Measurements from ENCODE around the gene IVL. TPM values are rescaled to one million over a fixed set of nuclear protein-coding genes. Genes with fewer than 3 reads are reported as not detected.

Gene IVL
- total and polyA plus RNA-seq, 2 donors (not counting 3 experiments of a cell fraction or from before 2014, with no cell fraction given): not detected

GRCh38 chr1:152886758-152887409 is 21.5 kb upstream of the IVL start:
- no peaks in the 10 kb centered on the region for H3K27me3 ChIP-seq (ENCODE audit: control insufficient read depth in 2 of 2, insufficient read depth in 2 of 2, low read length in 2 of 2)
- no peaks in the 10 kb centered on the region for H3K36me3 ChIP-seq (ENCODE audit: control insufficient read depth in 2 of 2, extremely low read depth in 1 of 2, insufficient read depth in 2 of 2, low read length in 2 of 2)
- H3K9ac ChIP-seq (replicated peaks; ENCODE audit: extremely low read depth, insufficient read depth, low read length): no peak overlapping the region
- H3K27ac ChIP-seq (ENCODE audit: insufficient read depth, low read depth, low read length): no peak overlapping the region
- FAIRE-seq (no peak), DNase-seq (ENCODE audit: low read depth, low spot score) (no peak)
- BruUV-seq (replicated peaks): no TSS peak
- H3K9me3 ChIP-seq (replicated peaks; ENCODE audit: control insufficient read depth, insufficient read depth, low read length): no peaks in the 10 kb centered on the region
- ChIA-PET POLR2A (no interaction called here), CTCF (interaction anchor here (1.5 kb wide), 1 partner anchor 16 kb away, joined by 4 read pairs; no protein-coding TSS in a partner anchor)
- no peak overlapping the region for H3K4me3 ChIP-seq (replicated peaks in 1 of 3; ENCODE audit: insufficient read depth in 1 of 3, low read depth in 1 of 3, low read length in 3 of 3)
- no peak for TF ChIP-seq POLR2AphosphoS5 (IDR thresholded peaks at IDR 0.05; ENCODE audit: insufficient read depth, low read depth, low read length)
- no peak for TF ChIP-seq MAX (IDR thresholded peaks at IDR 0.05; ENCODE audit: insufficient read depth, insufficient read length)
- no peak for TF ChIP-seq POLR2A (IDR thresholded peaks at IDR 0.05; ENCODE audit: low read depth, low read length)
- TF ChIP-seq EZH2 (IDR thresholded peaks at IDR 0.05; ENCODE audit: borderline replicate concordance, low read depth, low read length, severe bottlenecking): no peak
- no peak for TF ChIP-seq JUN (IDR thresholded peaks at IDR 0.05; ENCODE audit: borderline replicate concordance, insufficient read depth, insufficient read length, low read depth)
- intact Hi-C loops (cut with micrococcal nuclease): no loop called here
- H3K9me1 ChIP-seq (replicated peaks; ENCODE audit: control insufficient read depth, extremely low read depth, insufficient read depth, low read length): no peaks in the 10 kb centered on the region
- H3K4me1 ChIP-seq (ENCODE audit: control insufficient read depth, extremely low read depth, insufficient read depth, low read length): no peaks in the 10 kb centered on the region
- no peak overlapping the region for H3K4me2 ChIP-seq (ENCODE audit: insufficient read depth, low read length)
- dilution Hi-C loops (cut with MboI; ENCODE audit: extremely low pct_ligation_motif_present, low sequenced_read_pairs): no loop called here
- H2AFZ ChIP-seq (ENCODE audit: low read depth, low read length): no peak overlapping the region
- no peaks in the 10 kb centered on the region for H3K79me2 ChIP-seq (ENCODE audit: control insufficient read depth, insufficient read depth, low read length)
- no peaks in the 10 kb centered on the region for H4K20me1 ChIP-seq (replicated peaks; ENCODE audit: control insufficient read depth, extremely low read depth, insufficient read depth, low read length)

GRCh38 chr1:152888126-152888525 is 20.2 kb upstream of the IVL start:
- Histone ChIP-seq H3K4me3 (replicated peaks in 1 of 3; ENCODE audit: insufficient read depth in 1 of 3, low read depth in 1 of 3, low read length in 3 of 3) (no peak overlapping the region), H3K9me3 (replicated peaks; ENCODE audit: control insufficient read depth, insufficient read depth, low read length) (no peaks in the 10 kb centered on the region), H3K9ac (replicated peaks; ENCODE audit: extremely low read depth, insufficient read depth, low read length) (no peak overlapping the region), H3K79me2 (ENCODE audit: control insufficient read depth, insufficient read depth, low read length) (no peaks in the 10 kb centered on the region), H3K4me2 (ENCODE audit: insufficient read depth, low read length) (no peak overlapping the region), H4K20me1 (replicated peaks; ENCODE audit: control insufficient read depth, extremely low read depth, insufficient read depth, low read length) (no peaks in the 10 kb centered on the region), H3K9me1 (replicated peaks; ENCODE audit: control insufficient read depth, extremely low read depth, insufficient read depth, low read length) (no peaks in the 10 kb centered on the region), H2AFZ (ENCODE audit: low read depth, low read length) (no peak overlapping the region), H3K27me3 (ENCODE audit: control insufficient read depth in 2 of 2, insufficient read depth in 2 of 2, low read length in 2 of 2) (no peaks in the 10 kb centered on the region), H3K36me3 (ENCODE audit: control insufficient read depth in 2 of 2, extremely low read depth in 1 of 2, insufficient read depth in 2 of 2, low read length in 2 of 2) (no peaks in the 10 kb centered on the region), H3K27ac (ENCODE audit: insufficient read depth, low read depth, low read length) (no peak overlapping the region), H3K4me1 (ENCODE audit: control insufficient read depth, extremely low read depth, insufficient read depth, low read length) (no peaks in the 10 kb centered on the region)
- BruUV-seq (replicated peaks): no TSS peak
- dilution Hi-C loops (cut with MboI; ENCODE audit: extremely low pct_ligation_motif_present, low sequenced_read_pairs): no loop called here
- DNase-seq (ENCODE audit: low read depth, low spot score) (no peak), FAIRE-seq (no peak)
- intact Hi-C loops (cut with micrococcal nuclease): no loop called here
- TF ChIP-seq POLR2A (IDR thresholded peaks at IDR 0.05; ENCODE audit: low read depth, low read length): no peak
- TF ChIP-seq MYC (IDR thresholded peaks at IDR 0.05; ENCODE audit: low read depth, low read length): no peak
- no peak for TF ChIP-seq JUN (IDR thresholded peaks at IDR 0.05; ENCODE audit: borderline replicate concordance, insufficient read depth, insufficient read length, low read depth)
- TF ChIP-seq EZH2 (IDR thresholded peaks at IDR 0.05; ENCODE audit: borderline replicate concordance, low read depth, low read length, severe bottlenecking): no peak
- TF ChIP-seq POLR2AphosphoS5 (IDR thresholded peaks at IDR 0.05; ENCODE audit: insufficient read depth, low read depth, low read length): no peak
- no peak for TF ChIP-seq FOS (IDR thresholded peaks at IDR 0.05; ENCODE audit: borderline replicate concordance, insufficient read depth, low read length)
- no peak for TF ChIP-seq GATA2 (IDR thresholded peaks at IDR 0.05; ENCODE audit: insufficient read depth, insufficient read length, low read depth, low read length)
- no peak for TF ChIP-seq MAX (IDR thresholded peaks at IDR 0.05; ENCODE audit: insufficient read depth, insufficient read length)
- TF ChIP-seq CTCF (IDR thresholded peaks at IDR 0.05; ENCODE audit: extremely low read depth in 1 of 2, insufficient read depth in 1 of 2, low read depth in 1 of 2, low read length in 2 of 2): no peak
- ChIA-PET POLR2A (no interaction called here), CTCF (interaction anchor here (1.5 kb wide), 1 partner anchor 18 kb away, joined by 4 read pairs; no protein-coding TSS in a partner anchor)

Data from endothelial cell of umbilical vein (primary cell).